Activated CD4-positive, alpha-beta memory T cell treated with anti-CD3 and anti-CD28 coated beads, Interleukin-2, amount 10 ng/mL, durations not matched to agents 7 days and 5 days (primary cell): ENCODE measurements around the gene BEAN1. TPM values are rescaled to one million over a fixed set of nuclear protein-coding genes. Genes with fewer than 3 reads are reported as not detected.

Experiments
- CTCF ChIA-PET: fragments of 350-600 bp; sonication (Branson Sonifier 250); formaldehyde crosslinking; loops from one replicate; lab custom pipeline; 2021; ENCODE audit warnings: antibody characterized with exemption, inconsistent platforms; lab: Charles Lee
- POLR2A ChIA-PET: fragments of 350-600 bp; sonication (Branson Sonifier 250); formaldehyde crosslinking; loops from one replicate; lab custom pipeline; 2021; ENCODE audit warnings: antibody characterized with exemption; lab: Charles Lee
- DNase-seq: peaks from one replicate; pipeline ENCODE4 v3.0.0-alpha.2; 2020
- H3K27ac Mint-ChIP-seq: one replicate; pipeline ENCODE4 v1.8.0; 2021; ENCODE audit warnings: mild to moderate bottlenecking, mixed read lengths
- H3K27me3 Mint-ChIP-seq: one replicate; pipeline ENCODE4 v1.8.0; 2021; ENCODE audit warnings: mixed read lengths
- H3K36me3 Mint-ChIP-seq: one replicate; pipeline ENCODE4 v1.8.0; 2021; ENCODE audit warnings: low read depth, mixed read lengths
- H3K4me1 Mint-ChIP-seq: one replicate; pipeline ENCODE4 v1.8.0; 2021; ENCODE audit warnings: mixed read lengths
- H3K4me3 Mint-ChIP-seq: one replicate; pipeline ENCODE4 v1.8.0; 2021; ENCODE audit warnings: mild to moderate bottlenecking, mixed read lengths
- H3K9me3 Mint-ChIP-seq: one replicate; pipeline ENCODE4 v1.8.0; 2021; ENCODE audit warnings: mixed read lengths
- total RNA-seq, 2 experiments: library from RNA; stranded (reverse); gene quantifications; one replicate each; pipeline ENCODE4 v1.2.3, GENCODE V29; 2021

BEAN1 gene, protein sequence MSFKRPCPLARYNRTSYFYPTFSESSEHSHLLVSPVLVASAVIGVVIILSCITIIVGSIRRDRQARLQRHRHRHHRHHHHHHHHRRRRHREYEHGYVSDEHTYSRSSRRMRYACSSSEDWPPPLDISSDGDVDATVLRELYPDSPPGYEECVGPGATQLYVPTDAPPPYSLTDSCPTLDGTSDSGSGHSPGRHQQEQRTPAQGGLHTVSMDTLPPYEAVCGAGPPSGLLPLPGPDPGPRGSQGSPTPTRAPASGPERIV
- not detected for total RNA-seq

- ChIA-PET CTCF (no interaction called here), POLR2A (no interaction called here)
- peak within 1 kb of the TSS; percentile 10 for H3K4me3 Mint-ChIP-seq
- no peak within 1 kb of the TSS for H3K27ac Mint-ChIP-seq
- no peaks in the 10 kb centered on the region for H3K36me3 Mint-ChIP-seq
- peaks cover 79% of the 10 kb centered on the region for H3K27me3 Mint-ChIP-seq
- H3K9me3 Mint-ChIP-seq: no peaks in the 10 kb centered on the region
- no peak for DNase-seq
- H3K4me1 Mint-ChIP-seq: peaks cover 6% of the 10 kb centered on the region
Measured at GRCh38 chr16:66427036-66427860, at the start of gene BEAN1. Gene BEAN1, plus strand, starts transcription at chr16:66427295. Its CDS starts 10,382 bp downstream, at chr16:66437677.

DNA sequence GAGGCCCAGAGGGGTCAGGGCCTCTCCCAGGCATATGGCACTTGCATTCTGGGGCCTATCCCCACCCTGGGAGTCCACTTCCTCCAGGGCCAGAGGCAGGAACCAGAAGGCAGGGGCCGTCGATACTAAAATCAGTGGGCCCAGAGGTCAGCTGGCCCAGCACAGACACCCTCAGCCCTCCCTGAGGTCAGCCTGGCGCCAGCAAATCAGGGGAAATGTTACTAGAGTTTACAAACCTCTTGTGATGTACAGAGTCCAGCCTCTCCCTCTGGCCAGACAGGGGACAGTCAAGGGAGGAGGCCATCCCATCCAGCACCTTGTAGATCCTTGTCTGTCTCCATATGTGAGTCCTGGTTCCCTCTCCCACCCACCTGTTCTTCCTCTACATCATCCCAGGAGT, 49.8 kb upstream of the BEAN1 start:
- Mint-ChIP-seq H3K4me3 (no peak overlapping the region), H3K27ac (no peak overlapping the region), H3K9me3 (peaks cover 9% of the 10 kb centered on the region), H3K4me1 (no peaks in the 10 kb centered on the region), H3K27me3 (no peaks in the 10 kb centered on the region), H3K36me3 (no peaks in the 10 kb centered on the region)
- no peak for DNase-seq
- CTCF ChIA-PET: no interaction called here
- POLR2A ChIA-PET: no interaction called here

GRCh38 chr16:66378741-66379570, 48.1 kb upstream of the BEAN1 start:
- CTCF ChIA-PET: interaction anchor here (1.0 kb wide), 1 partner anchor 37 kb away, joined by 3 read pairs; no protein-coding TSS in a partner anchor
- Mint-ChIP-seq H3K27ac (no peak overlapping the region), H3K27me3 (peaks cover 3% of the 10 kb centered on the region), H3K4me1 (no peaks in the 10 kb centered on the region), H3K9me3 (peaks cover 9% of the 10 kb centered on the region), H3K4me3 (no peak overlapping the region), H3K36me3 (no peaks in the 10 kb centered on the region)
- no peak for DNase-seq
- POLR2A ChIA-PET: no interaction called here

GRCh38 chr16:66379571-66379941, 47.5 kb upstream of the BEAN1 start:
- no peaks in the 10 kb centered on the region for H3K36me3 Mint-ChIP-seq
- POLR2A ChIA-PET: no interaction called here
- peaks cover 3% of the 10 kb centered on the region for H3K27me3 Mint-ChIP-seq
- CTCF ChIA-PET: no interaction called here
- H3K4me3 Mint-ChIP-seq: no peak overlapping the region
- no peak for DNase-seq
- H3K9me3 Mint-ChIP-seq: peaks cover 9% of the 10 kb centered on the region
- H3K4me1 Mint-ChIP-seq: no peaks in the 10 kb centered on the region
- H3K27ac Mint-ChIP-seq: no peak overlapping the region

- Mint-ChIP-seq H3K27ac (no peak overlapping the region), H3K27me3 (peaks cover 3% of the 10 kb centered on the region), H3K36me3 (no peaks in the 10 kb centered on the region), H3K9me3 (peaks cover 9% of the 10 kb centered on the region), H3K4me3 (no peak overlapping the region), H3K4me1 (no peaks in the 10 kb centered on the region)
- CTCF ChIA-PET: no interaction called here
- DNase-seq: no peak
- POLR2A ChIA-PET: no interaction called here
Measured at GRCh38 chr16:66380421-66380820, 46.7 kb upstream of the BEAN1 start.

GRCh38 chr16:66381585-66382170, 45.4 kb upstream of the BEAN1 start:
- H3K4me3 Mint-ChIP-seq: no peak overlapping the region
- H3K4me1 Mint-ChIP-seq: no peaks in the 10 kb centered on the region
- peaks cover 9% of the 10 kb centered on the region for H3K9me3 Mint-ChIP-seq
- POLR2A ChIA-PET: no interaction called here
- no peaks in the 10 kb centered on the region for H3K36me3 Mint-ChIP-seq
- H3K27ac Mint-ChIP-seq: no peak overlapping the region
- CTCF ChIA-PET: no interaction called here
- no peak for DNase-seq
- H3K27me3 Mint-ChIP-seq: peaks cover 3% of the 10 kb centered on the region

DNA sequence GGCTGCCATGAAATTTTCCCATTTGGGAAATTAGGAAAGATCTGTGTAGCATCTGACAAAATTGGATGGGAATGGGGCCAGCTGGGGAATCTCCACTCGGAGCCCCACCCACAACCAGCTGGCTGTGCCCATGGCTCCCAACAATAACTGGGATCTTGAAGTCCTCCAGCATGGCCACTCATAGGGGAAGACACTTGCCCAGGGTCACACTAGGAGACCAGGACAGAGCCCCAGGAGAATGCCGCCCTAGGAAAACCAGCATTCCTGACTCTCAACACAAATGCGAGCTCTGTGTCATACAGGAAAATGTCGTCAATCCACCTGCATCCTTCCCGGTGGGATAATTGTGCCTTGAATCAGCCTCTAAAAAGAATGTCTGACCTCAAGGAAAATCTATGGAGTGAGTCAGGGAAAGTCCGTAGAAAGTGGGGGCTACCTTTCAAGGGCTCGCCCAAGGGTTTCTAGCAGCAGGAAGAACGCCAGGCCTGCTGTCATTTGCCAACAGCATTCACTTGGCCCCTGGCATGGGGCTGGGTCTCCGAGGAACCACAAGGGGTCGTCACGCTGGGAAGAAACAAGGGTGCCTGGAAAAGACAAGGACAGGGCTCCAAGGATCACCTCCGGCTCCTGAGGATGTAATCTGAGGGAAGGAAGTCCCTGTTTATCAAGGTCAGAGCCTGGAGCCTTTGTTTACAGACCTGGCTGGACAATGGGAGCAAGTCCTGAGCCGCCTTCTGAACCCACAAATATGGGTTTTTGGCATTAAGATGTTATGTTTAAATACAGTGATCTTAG, 44.7 kb upstream of the BEAN1 start:
- no peak overlapping the region for H3K27ac Mint-ChIP-seq
- H3K9me3 Mint-ChIP-seq: peaks cover 9% of the 10 kb centered on the region
- ChIA-PET POLR2A (no interaction called here), CTCF (no interaction called here)
- H3K27me3 Mint-ChIP-seq: peaks cover 3% of the 10 kb centered on the region
- no peak for DNase-seq
- no peak overlapping the region for H3K4me3 Mint-ChIP-seq
- no peaks in the 10 kb centered on the region for H3K36me3 Mint-ChIP-seq
- H3K4me1 Mint-ChIP-seq: no peaks in the 10 kb centered on the region

- no peaks in the 10 kb centered on the region for H3K36me3 Mint-ChIP-seq
- H3K27me3 Mint-ChIP-seq: peaks cover 3% of the 10 kb centered on the region
- peaks cover 9% of the 10 kb centered on the region for H3K9me3 Mint-ChIP-seq
- H3K4me1 Mint-ChIP-seq: no peaks in the 10 kb centered on the region
- no peak overlapping the region for H3K27ac Mint-ChIP-seq
- DNase-seq: no peak
- ChIA-PET POLR2A (no interaction called here), CTCF (no interaction called here)
- no peak overlapping the region for H3K4me3 Mint-ChIP-seq
Measured at GRCh38 chr16:66382966-66383299, 44.2 kb upstream of the BEAN1 start.

DNA sequence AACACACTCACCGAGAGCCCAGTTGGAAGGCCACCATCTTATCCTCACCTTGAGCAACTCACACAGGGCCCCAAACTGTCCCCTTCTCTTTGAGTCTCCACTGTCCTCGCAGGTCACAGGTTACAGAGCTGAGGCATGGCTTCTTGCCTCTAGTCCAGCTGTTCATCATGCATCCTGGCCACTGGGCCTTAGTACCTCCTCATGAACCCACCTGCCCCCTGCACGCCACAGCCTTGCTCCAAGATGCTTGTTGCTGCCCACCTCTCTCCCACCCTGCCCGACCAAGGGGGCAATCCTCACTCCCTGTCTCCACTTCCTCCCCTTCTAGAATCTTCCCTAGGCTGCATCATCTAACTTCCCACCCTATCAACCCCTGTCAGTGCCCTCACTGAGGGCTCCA, 43.5 kb upstream of the BEAN1 start:
- no peak overlapping the region for H3K27ac Mint-ChIP-seq
- ChIA-PET POLR2A (no interaction called here), CTCF (no interaction called here)
- H3K9me3 Mint-ChIP-seq: peaks cover 9% of the 10 kb centered on the region
- H3K27me3 Mint-ChIP-seq: peaks cover 3% of the 10 kb centered on the region
- DNase-seq: no peak
- H3K4me3 Mint-ChIP-seq: no peak overlapping the region
- no peaks in the 10 kb centered on the region for H3K4me1 Mint-ChIP-seq
- H3K36me3 Mint-ChIP-seq: no peaks in the 10 kb centered on the region

- H3K4me1 Mint-ChIP-seq: no peaks in the 10 kb centered on the region
- peaks cover 3% of the 10 kb centered on the region for H3K9me3 Mint-ChIP-seq
- H3K36me3 Mint-ChIP-seq: no peaks in the 10 kb centered on the region
- peaks cover 3% of the 10 kb centered on the region for H3K27me3 Mint-ChIP-seq
- no peak overlapping the region for H3K27ac Mint-ChIP-seq
- no peak overlapping the region for H3K4me3 Mint-ChIP-seq
- no peak for DNase-seq
- CTCF ChIA-PET: interaction anchor here (1.4 kb wide), 1 partner anchor 41 kb away, joined by 3 read pairs; no protein-coding TSS in a partner anchor
- POLR2A ChIA-PET: no interaction called here
Measured at GRCh38 chr16:66385415-66385814, 41.7 kb upstream of the BEAN1 start.

- no peak for DNase-seq
- Mint-ChIP-seq H3K9me3 (no peaks in the 10 kb centered on the region), H3K4me3 (no peak overlapping the region), H3K4me1 (no peaks in the 10 kb centered on the region), H3K36me3 (no peaks in the 10 kb centered on the region), H3K27me3 (peaks cover 3% of the 10 kb centered on the region), H3K27ac (no peak overlapping the region)
- ChIA-PET CTCF (no interaction called here), POLR2A (no interaction called here)
Measured at GRCh38 chr16:66386629-66387622, 40.2 kb upstream of the BEAN1 start.
